G401.6 (cell line): ENCODE data around the gene ADAMTSL1.

Experiments used
- FAIRE-seq: peaks from 2 replicates; lab custom pipeline; 2012; peaks lifted over from hg19 to GRCh38; lab: Jason Lieb, UNC

ADAMTSL1 gene

GRCh38 chr9:18951936-18952335, 478.0 kb downstream of the ADAMTSL1 start:
- no peak for FAIRE-seq

DNA sequence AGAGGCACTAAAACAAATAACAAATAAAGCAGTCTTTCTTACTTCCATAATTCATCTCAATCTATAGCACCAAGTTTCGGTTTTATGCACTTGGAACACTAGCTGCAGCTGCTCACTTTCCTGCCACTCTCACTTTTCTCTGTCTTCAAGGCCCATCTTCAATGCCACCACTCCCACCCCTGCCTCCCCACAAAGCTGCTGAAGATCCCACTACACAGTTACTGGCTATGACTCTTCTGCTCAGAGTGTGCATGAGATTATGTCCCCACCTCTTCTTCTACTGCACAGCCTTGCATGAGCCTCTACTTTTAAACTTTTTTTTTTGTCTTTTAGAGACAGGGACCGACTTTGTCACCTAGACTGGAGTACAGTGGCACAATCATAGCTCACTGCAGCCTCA, 481.7 kb downstream of the ADAMTSL1 start:
- FAIRE-seq: no peak
